Cerebellar cortex (tissue), 1 donor: ENCODE measurements around the gene MTUS2.

Experiments
- DNase-seq: peaks from one replicate; pipeline ENCODE4 v3.0.0-alpha.2; 2015; ENCODE audit warnings: low spot score

MTUS2 gene

DNA sequence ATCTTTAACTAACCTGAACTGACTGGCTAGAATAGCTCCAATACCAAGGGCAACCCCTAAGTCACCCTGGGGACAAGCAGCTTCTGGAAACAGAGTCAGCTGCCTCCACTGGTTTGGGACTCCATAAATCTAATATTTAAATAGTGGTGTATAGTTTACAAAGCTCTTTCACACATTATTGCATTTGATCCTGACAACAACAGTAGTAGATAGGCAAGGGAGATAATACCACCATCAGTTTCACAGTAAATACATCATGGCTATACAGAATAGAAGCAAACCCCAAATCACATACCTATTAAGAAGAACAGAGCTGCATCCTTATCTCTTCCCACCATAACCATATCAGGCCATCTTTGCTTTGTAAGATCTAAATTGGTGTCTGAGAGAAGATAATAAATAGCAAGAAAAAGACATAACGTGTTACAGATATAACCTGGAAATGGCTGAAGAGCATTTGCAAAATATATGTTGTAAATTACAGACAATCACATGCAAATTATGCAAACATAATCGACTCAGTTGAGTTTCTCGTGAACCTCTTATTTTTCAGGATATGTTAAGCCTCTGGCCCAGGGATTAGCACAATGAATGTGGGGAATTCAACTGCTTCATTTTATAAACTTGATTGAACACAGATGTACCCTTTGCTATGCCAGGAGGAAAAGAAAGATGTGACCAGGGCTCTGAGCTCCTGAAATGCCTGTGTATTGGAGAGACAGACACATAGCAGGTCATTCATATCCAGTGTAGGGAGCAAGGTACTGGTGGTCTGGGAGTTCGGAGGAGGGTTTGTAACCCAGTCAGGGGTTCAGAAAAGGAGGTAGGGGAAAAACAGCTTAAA, 632.9 kb downstream of the MTUS2 start:
- no peak for DNase-seq

DNA sequence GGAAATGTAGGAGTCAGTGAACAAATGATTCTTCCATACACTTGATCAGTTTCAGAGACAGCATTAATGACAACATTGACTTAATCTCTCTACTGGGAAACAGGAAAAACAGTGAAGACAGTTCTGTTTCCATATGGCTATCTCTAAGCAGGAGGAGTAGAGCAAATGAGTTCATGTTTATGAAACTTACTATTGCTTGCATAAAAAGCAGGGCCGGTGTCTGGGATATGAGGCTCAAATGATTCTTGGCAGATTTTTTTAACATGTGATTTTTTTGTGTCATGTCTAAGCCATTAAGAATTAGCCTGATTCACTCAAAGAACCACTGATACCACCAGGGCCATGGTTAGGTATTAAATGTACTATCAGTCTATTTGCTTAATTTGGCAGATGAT, 633.5 kb downstream of the MTUS2 start:
- DNase-seq, result no peak

DNA sequence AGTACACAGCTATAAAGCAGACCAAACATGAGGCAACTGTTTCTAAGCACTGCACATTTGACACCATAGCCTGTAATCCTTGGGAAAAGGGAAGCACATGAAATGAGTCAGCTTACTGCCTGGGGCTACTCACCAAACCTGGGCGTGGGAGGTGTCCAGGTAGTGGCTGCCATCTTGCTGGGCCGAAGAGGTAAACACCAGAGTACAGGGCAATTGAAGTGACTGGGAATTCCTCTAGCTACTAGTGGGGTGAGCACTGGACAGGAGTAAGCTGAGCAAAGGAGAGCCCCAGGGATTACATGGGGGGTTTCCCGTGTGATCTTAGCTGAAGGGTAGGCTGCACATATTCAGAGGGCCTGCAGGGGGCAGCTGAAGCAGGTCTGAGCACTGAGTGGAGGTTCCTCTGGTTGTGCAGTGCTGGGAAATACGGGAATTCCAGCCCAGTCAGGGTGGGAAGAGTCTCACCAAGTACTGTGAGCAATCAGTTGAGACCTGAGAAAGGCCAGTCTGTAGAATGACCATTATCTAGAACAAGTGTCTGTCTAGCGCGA, 634.9 kb downstream of the MTUS2 start:
- peak; percentile 9 for DNase-seq

DNA sequence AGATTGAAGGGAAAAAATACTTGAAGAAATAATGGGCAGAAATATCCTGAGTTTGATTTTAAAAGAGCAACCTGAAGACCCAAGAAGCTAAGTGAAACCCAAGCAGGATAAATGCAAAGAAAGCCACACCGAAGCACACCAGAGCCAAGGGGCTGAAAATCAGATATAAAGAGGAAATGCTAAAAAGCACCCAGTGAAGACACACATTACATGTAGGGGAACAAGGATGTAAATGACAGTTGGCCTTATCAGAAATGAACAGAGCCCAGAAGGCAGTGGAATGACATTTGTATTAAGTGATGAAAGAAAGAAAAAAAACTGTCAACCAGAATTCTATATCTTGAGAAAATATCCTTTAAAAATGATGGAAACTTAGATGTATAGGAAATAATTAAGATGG, 636.3 kb downstream of the MTUS2 start:
- DNase-seq, result no peak

DNA sequence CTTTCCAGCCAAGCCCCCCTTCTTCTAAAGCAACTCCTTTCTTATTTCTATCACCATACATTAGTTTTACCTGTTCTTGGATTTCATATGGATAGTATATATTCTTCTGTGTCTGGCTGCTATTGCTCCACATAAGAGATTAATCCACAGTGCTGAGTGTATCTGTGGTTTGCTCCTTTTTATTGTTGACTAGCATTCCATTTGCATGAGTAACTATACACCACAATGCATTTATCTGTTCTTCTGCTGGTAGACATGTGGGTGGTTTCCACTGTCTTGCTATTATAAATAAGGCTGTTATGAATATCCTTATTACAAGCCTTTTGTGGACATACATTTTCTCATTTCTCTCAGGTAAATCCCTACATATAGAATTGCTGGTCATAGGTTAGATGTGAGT, 637.2 kb downstream of the MTUS2 start:
- no peak for DNase-seq

DNA sequence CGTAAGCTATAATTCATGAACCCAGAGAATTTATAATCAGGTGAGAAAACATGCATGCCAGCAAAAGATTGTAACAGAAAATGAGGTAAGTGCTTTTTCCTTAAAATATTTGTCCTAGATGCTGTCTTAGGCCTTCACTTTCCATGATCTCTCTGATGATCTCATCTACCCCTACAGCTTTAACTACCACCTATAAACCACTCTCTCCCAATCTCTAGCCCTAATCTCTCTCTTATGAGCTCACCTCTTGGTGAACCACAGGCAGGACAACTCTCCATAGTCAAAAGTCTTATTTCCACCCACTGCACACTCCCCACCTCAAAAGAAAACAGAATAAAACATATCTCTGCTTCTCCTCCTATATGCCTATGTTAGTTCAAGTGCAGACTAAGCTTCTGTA, 638.3 kb downstream of the MTUS2 start:
- no peak for DNase-seq

DNA sequence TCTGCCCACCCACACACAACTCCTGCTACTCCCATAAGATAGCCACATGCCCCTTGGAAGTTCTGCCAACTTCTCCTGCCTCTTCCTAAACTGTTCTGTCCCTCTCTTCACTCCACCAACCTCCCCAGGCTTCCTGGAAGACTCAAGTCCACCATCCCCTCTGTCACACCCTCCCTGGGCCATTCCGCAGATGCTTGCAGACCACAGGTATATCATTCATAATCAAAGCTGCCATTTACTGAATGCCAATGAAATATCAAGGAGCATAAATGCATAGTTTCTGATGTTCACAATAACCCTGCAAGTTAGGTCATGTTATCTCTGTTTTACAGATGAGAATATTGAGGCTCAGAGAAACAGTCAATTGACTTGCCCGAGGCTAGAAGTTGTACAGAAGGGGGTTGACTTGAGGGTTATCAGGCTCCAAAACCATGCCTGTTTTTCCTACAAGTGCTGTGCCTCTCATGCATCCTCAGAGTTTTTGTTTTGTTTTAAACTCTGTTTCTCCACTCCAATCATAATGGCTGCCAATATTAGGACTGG, 639.7 kb downstream of the MTUS2 start:
- DNase-seq, result no peak

DNA sequence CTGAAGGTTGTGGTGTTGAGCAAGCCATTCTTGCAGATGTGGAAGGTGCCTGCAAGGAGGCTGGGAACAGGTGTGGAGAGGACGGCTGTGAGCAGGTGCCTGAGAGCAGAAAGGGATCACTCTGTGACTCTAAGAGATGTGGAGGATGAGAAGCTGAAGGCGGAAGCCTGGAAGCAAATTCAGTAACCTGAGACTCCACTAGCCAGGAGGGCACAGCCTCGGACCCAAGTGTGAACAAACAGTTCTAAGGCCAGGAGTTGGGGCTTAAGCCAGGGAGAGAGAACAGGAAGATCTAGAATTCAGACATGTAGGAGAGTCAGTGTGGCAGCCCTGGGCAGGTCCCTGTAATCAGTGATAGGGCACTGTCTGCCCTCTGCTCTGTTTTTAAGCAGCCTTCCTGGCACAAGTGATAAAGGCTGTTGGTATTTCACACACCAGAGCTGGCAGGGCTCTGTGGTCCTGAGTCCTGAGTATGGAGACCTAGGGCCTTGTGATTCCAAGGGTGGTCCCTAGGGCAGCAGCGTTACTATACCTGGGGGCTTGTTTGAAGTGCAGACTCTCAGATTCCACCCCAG, 644.1 kb downstream of the MTUS2 start:
- no peak for DNase-seq

DNA sequence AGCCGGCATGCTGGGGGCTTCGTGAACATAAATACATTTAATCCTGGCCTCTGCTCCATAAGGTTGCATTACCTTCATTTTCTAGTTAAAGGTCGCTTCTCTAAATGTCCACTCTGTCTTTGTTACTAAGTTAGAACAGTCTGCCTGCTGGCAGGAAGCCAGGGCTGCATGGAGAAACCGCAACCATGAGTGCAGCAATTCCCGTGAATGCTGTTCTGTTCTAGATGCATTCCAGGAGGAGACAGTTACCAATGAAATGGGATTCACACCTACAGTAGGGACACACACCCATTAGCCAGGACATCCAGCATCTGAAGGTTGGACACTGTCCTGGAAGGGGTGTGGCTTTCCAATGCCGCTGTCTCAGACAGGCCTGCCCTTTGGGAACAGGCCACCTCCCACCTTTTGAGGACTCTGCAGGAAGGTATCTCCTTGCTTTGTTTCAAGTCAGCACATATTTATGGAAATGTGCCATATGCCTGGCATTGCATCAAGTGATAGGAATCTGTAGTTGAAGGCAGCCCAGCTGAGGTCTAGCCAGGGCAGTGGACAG, 645.7 kb downstream of the MTUS2 start:
- DNase-seq, result peak; percentile 11

DNA sequence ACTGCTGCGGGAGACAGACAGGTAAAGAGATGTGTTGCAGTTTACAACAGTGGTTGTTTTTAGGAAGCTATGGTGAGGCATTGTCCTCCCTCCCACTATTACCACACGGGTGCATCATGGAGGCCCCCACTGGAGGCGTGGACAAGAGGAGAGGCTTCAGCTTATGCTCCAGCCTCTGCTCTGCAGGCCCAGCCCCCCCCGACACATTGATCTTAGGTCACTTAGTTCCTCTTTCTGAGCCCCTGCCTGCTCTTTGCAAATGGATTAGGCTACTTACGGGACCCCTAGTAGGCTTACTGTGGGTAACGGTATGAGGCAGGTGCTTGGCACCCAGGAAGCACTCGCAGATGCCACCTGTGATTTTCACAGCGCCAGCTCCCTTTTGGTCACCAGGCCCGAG, 651.4 kb downstream of the MTUS2 start:
- no peak for DNase-seq

DNA sequence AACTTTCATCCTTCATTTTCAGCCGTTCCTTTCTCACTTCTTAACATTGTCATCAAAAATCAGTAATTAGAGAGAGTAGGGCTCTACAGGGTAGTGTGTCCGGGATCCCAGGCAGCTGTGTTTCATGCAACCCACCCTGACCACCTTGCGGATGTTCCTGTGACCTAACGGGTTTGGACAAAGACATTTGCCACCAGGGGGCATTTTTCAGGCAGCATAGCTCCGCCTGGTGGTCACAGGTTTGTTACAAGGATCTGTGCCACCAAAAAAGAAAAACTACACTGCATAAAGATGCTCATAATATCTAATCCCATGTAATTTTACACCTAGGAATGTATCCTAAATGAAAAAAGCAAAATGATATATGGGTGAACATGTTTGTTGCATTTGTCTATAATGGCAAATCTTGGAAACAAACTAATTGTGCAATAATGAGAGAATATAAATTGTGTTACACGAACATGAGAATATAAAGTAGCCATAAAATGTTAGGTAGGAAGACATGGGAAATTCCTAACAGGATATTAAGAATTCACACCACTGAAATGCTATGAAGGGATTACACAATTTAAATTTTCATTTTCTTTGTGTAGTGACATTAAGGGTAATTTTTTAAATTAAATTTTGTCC, 652.3 kb downstream of the MTUS2 start:
- peak; percentile 33 for DNase-seq

DNA sequence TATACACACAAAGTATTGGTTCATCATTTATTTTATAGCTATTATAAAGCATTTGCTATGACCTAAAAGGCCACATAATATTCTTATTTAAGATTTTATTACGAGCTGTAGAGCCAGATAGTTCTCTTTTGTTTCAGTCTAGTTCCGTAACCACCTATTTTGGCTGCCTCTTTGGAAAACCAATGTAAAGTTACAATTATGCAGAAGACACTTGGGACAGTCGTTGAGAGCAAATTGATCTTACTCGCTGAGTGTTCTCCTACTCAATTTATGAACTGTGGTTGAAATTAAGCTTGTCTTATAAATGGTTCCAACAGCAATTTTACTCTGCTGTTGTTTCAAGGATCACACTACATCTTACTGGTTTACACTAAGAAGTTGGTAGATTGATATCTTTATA, 653.0 kb downstream of the MTUS2 start:
- no peak for DNase-seq

DNA sequence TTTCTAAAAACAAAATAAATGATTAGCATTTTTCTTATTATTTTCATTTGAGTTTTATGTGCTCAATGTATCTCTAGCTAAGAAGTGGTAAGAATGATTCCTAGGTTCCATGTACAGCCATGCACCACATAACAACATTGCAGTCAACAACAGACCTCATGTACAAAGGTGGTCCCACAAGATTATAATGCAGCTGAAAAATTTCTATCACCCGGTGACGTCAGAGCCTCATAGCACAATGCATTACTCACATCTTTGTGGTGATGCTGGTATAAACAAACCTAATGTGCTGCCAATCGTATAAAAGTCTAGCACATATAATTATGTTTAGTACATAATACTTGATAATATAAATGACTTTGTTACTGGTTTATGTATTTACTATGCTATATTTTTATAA, 654.9 kb downstream of the MTUS2 start:
- no peak for DNase-seq

DNA sequence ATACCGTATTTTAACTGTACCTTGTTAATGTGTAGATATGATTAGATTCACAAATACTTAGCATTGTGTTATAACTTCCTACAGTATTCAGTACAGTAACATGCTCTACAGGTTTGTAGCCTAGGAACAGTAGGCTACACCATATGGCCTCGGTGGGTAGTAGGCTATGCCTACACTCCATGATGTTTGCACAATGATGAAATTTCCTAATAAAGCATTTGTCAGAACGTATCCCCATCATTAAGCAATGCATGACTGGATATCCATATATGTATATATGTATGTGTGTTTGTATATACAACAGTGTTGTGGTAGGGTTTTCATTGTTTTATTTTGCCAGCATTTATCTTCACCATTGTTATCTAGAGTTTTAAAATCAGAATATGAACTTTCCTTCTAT, 655.9 kb downstream of the MTUS2 start:
- no peak for DNase-seq

DNA sequence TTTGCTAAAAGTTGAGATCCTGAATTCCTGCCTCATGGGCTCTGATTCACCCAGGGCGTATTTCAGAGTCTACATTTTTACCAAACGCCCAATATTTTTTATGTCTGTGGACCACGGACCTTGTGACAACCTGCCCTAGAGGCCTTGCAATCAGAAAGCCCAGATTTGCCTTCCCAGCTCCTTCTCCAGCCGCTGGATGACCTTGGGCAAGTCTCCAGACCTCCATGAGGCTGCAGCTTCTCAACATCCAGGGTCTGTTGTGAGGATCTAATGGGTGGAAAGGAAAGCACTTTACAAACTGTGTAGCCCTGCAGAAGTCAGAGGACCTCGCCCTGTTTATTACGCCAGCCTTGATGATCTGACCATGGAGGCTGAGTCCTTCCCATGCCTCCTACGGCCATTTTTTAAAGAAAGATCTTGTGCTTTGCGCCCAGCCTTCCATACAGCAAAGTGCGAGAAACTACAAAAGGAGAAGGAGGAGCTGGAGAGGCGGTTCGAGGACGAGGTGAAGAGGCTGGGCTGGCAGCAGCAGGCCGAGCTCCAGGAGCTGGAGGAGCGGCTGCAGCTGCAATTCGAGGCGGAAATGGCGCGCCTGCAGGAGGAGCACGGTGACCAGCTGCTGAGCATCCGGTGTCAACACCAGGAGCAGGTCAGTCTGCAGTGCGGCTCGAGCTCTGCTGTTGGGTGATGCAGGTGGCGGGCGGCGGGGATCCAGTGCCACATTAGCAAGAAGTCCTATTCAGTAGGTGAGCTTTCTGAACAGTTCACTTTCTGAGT, 659.8 kb downstream of the MTUS2 start:
- DNase-seq, result no peak

DNA sequence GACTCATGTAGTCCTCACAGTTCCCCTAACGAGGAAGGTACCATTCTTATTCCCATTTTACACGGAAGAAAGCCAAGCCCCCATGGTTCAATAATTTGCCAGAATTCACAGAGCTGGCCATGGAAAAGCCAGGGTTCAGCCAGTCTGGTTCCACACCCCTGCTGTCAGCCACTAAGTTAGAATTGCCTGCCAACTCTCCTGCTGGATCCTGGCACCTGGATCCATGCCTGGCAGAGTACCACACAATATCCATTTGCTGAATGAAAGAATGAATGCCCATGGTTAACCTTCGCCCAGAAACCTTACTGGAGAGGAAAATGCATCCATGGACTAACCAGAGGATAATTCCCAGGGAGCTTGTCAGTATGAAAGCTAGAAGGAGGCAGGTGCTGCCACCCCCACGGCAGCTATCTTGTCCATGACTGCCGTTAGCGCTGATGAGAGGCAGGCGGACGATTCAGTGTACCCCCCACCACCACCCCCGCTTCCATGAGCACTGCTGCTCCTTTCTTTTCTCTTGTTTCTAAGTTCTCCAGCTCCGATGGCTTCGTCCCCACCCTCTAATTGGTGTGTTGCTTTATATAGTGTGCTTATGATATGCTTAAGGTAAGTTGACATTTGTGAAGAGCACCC, 660.9 kb downstream of the MTUS2 start:
- peak; percentile 90 for DNase-seq

DNA sequence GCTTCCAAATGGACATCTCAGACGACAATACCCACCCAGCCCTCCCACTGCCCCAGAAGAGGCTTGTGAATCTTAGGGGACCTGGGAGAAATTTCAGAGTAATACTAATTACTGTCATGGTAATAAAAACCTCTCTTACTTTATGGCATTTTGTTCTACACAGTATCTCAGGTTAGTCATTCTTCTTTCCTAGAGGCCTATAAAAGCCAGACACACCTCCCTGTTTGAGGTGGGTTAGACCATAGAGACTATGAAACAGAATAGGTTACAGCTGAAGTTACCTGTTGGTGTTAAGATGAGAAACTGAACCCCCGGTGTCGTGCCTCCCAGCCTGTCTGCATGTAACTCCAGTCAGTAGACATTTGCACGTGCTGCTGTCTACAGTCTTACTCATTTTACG, 661.5 kb downstream of the MTUS2 start:
- no peak for DNase-seq

DNA sequence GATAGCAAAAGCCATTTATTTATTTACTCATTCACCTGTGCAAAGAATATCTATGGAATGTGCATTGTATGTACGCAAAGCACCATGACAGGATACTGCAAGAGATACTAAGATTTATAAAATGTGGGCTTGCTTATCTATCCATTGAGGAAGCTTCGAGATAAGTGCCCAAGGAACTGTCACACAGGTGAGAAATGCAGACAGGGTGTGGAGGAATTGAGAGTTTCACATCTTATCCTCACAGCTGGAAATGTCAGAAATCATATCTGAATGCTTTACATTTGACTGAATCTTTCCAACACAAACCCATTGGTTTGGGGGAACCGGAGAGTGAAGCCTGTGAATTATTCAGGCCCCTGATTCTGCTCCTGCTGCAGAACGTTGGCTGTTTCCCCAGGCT, 662.4 kb downstream of the MTUS2 start:
- no peak for DNase-seq

DNA sequence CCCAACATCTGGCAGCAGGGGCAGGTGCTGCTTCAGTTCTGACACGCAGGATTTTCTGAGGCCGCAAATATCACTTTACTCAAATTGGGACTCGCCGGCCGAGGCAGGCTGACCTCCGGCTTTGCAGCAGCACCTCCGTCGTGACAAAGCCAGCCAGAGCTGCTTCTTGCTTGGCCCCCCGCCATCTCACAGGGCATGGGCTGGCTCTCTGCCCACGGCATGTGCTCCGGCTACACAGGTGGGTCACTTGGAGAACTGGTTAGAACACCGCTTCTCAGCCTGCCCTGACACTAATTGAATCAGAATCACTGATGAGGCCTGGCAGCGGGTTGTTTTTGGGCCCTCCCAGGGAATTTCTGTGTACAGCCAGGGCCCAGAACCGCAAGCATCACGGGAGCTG, 663.1 kb downstream of the MTUS2 start:
- DNase-seq, result peak; percentile 63

DNA sequence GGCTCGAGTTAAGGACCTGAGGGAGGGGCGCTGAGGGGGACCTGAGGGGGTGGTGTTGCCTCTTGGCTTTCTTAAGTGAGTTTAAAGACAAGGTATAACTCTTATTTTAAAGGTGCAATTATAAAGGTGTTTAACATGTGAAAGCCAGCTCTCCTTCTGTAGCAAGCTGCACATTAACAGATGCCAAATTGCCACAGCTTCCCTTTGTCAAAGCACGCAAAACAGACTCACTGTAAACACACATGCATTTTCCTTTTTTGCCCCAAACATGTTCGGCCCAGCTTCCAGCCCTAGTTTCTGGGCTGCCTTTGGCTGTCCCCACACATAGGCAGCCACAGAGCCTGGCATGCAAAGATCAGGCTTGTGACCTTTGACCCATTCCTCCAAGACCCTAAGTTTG, 663.5 kb downstream of the MTUS2 start:
- no peak for DNase-seq

DNA sequence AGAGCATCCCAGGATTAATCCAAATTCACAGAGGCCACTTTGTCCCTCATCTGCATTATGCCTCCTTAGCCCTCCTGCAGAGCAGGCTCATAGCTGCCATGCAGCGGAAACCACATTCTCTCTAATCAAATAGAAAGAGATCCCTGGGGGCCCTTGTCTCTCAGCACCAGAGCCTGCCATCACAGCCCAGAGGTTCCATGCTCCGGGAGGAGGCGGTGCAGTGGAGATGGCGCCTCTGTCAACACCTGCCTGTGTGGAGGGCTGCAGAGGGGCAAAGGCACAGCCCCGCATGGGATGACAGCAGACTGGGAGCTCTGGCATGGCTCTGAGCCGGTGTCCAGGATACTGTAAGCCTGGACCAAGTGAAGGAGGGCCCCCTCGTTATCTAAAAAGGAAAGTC, 664.1 kb downstream of the MTUS2 start:
- DNase-seq, result no peak
